GM18511 (cell line): ENCODE results near the gene SART3.
"Not testable (repeated sequence)": the region's sequence is repeated elsewhere in the genome, so short reads cannot be mapped to it uniquely, and the experiment has no call there.

ENCODE experiments used
- ATAC-seq: cut with Tn5 transposase; IDR thresholded peaks from one replicate; pipeline ENCODE4 v1.9.1; 2021; ENCODE audit warnings: mild to moderate bottlenecking, moderate library complexity; ENCODE audit not compliant: unreplicated experiment

SART3 gene

GRCh38 chr12:108495823-108496579 is 65.0 kb downstream of the SART3 start:
- ATAC-seq: no peak

- ATAC-seq: no peak
Observed at GRCh38 chr12:108495054-108495453, 65.9 kb downstream of the SART3 start.

GRCh38 chr12:108491256-108491655 is 69.7 kb downstream of the SART3 start:
- no peak for ATAC-seq

GRCh38 chr12:108487029-108487428 is 73.9 kb downstream of the SART3 start:
- not testable (repeated sequence) for ATAC-seq

- not testable (repeated sequence) for ATAC-seq
Observed at GRCh38 chr12:108485371-108485770, 75.6 kb downstream of the SART3 start.

GRCh38 chr12:108484845-108485244 is 76.1 kb downstream of the SART3 start:
- no peak for ATAC-seq

GRCh38 chr12:108484431-108484830 is 76.5 kb downstream of the SART3 start:
- no peak for ATAC-seq

- no peak for ATAC-seq
Observed at GRCh38 chr12:108483213-108484059, 77.5 kb downstream of the SART3 start.

- ATAC-seq: no peak
Observed at GRCh38 chr12:108482717-108483212, 78.2 kb downstream of the SART3 start.

- ATAC-seq: no peak
Observed at GRCh38 chr12:108479364-108480070, 81.5 kb downstream of the SART3 start.

GRCh38 chr12:108478611-108479206 is 82.3 kb downstream of the SART3 start:
- ATAC-seq: no peak

GRCh38 chr12:108477881-108478259 is 83.1 kb downstream of the SART3 start:
- no peak for ATAC-seq

- ATAC-seq: no peak
Observed at GRCh38 chr12:108477055-108477880, 83.7 kb downstream of the SART3 start.

- ATAC-seq: no peak
Observed at GRCh38 chr12:108475396-108475795, 85.6 kb downstream of the SART3 start.

- ATAC-seq: no peak
Observed at GRCh38 chr12:108473400-108474055, 87.4 kb downstream of the SART3 start.
